ENCODE measurements around the gene P4HA1.

Gene P4HA1

DNA sequence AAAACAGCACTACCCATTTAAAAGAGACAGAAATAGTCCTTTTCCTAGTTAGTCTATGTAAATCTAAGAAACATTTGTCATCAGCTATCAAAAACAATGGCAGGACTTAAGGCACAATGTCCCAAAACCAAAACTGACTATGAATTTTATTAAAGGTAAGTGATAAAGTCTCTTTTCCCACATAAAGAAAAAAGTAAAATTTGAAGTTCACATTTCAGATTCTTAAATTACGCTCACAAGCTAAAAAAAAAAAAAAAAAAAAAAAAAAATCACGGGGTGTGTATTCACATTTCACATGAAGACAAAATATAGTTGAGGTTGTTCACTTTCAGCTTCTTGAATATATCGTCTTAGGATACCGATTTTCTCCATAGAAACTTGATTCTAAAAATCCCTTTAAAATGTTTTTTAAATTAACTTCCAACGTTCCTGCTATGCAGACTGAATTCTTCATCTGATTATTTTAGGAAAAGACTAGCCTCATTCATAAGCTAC, 1.6 kb downstream of the P4HA1 start:
- no peak for DNase-seq (ENCODE audit: low read depth, low spot score)

DNA sequence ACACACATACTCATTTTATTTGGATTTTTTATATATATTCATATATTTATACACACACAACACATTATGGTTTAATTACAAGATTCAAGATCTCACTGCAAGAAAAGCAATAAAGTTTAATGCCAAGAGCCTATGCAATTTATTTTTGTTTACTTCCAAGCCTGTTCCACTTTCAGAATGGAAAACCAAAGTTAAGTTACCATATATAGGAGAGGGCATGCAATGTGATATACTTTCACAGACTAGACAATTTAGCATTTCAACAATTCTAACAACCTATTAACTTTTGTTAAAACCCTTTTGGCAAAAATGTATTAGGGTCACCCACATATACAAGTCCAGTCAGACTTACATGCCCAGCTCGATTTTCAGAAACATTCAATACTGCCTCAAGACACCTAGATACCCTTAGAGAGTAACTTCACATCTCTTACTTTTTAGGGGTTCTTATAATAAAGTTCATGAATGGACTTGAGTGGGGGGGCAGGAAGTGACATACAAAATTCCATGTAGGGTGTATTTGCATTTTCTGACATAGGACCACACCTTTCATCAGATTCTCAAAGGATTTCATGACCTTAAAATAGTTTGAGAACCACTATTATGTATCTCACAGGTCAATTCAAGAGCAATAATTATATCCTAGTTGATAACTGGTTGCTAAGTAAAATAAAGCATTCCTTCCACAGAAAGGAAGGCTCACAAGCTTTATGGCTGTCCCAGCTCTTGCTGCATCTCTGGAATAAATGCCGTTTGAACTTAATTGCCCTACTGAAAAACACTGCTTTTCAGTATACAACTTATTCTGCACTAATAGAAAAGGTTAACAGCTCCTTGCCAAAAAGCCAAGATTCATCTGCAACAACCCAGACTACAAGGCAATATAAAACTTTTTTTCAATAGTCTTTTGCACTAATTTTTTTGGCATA, 2.5 kb downstream of the P4HA1 start:
- DNase-seq (ENCODE audit: low read depth, low spot score), result no peak

DNA sequence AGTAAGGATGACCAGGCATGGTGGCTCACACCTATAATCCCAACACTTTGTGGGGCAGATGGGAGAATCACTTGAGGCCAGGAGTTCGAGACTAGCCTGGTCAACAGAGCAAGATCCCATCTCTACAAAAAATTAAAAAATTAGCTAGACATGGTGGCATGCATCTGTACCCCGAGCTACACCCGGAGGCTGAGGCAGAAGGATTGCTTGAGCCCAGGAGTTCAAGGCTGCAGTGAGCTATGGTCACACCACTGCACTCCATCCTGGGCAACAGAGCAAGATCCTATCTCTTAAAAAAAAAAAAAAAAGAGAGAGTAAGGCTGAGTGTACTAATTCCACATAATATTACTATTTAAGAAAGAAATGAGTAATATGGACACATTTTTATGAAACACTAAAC, 3.8 kb downstream of the P4HA1 start:
- no peak for DNase-seq (ENCODE audit: low read depth, low spot score)

DNA sequence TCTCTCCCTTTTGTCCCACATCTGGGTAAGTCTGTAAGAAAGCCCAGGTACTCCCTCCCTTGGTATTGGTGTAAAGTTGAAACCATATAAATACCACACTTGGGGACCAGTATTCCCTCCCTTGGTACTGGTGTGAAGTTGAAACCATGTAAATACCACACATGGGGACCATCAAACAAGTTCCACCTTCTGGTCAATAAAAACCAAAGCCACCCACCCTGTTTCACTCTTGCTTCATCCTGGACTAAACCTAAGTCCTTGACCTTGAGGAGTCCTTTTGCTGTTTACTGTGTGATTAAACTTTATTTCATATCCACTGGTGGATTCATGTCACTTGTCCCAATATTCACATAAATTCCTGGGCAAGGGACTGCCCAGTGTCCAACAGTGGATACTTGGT, 8.4 kb downstream of the P4HA1 start:
- DNase-seq (ENCODE audit: low read depth, low spot score), result no peak

DNA sequence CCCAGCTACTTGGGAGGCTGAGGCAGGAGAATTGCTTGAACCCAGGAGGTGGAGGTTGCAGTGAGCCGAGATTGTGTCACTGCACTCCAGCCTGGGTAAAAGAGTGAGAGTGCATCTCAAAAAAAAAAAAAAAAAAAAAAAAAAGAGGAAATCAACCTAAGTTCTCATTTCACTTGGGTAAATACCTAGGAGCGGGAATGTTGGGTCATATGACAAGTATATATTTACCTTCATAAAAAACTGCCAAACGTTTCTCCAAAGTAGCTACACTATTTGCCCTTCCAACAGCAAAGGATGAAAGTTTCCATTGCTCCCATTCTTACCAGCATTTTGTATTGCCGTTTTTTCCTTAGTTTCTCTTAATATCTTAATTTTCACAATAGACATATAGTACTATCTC, 9.8 kb downstream of the P4HA1 start:
- no peak for DNase-seq (ENCODE audit: low read depth, low spot score)

DNA sequence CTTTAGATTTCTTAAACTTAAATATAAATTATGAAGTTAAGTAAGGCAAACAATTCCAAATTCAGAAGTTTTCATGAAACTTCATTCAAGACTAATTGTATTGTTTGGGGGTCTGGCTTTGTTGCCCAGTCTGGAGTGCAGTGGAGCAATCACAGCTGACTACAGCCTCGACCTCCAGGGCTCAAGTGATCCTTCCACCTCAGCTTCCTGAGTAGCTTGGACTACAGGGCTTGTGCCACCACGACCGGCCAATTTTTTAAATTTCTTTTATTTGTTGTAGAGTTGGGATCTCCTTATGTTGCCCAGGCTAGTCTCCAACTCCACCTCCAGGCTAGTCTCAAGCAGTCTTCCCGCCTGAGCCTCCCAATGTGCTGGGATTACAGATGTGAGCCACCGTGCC, 12.5 kb downstream of the P4HA1 start:
- no peak for DNase-seq (ENCODE audit: low read depth, low spot score)

DNA sequence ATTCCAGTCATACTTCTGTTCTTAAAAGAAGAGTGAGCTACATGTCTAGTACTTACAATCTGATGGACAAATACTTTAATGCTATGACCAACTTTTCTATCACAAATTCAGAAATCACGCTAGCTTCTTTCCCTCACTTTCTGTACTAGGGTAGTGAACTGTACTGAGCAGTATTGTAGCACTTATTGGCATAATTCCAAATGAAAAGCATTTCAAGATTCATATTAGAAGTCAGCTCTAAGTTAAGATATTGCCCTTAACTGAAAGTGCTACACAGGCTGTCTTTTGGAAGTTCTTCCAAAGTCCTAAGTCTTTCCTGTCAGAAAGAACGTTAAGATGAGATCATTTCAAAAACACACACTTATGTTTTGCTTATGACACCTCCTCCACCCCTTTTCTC, 13.4 kb downstream of the P4HA1 start:
- no peak for DNase-seq (ENCODE audit: low read depth, low spot score)

DNA sequence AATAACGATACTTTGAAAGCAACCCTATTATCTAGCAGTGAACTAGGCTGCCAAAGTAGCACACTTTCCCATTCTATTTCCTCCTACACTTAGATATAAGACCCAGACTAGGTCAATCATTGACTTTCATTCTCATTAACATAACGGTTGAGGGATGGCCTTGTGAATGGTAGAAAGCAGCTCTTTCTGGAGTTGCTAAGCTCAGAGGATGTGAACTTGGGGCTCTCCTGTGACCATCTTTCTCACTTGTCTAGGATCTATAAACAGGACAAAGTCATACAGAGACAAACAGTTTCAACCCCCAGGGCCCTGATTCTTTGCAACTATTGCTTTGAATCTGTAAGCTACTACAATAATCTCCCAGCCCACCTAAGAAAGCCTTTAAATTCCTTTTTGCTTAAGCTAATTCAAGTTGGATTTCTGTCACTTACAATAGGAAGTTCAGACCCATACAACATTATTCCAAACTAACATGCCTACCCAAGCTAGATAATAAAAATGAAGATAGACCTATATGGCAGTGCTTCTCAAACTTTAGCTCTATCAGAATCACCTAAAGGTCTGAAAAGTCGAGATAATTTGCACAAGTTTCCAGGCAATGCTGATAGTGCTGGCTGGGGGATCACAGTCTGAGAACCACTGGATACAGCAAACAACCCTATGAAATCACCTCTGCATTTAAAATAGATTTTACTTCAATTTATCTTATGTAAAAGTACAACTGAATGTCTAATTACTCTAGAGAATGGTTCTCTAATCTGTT, 16.7 kb downstream of the P4HA1 start:
- no peak for DNase-seq (ENCODE audit: low read depth, low spot score)

DNA sequence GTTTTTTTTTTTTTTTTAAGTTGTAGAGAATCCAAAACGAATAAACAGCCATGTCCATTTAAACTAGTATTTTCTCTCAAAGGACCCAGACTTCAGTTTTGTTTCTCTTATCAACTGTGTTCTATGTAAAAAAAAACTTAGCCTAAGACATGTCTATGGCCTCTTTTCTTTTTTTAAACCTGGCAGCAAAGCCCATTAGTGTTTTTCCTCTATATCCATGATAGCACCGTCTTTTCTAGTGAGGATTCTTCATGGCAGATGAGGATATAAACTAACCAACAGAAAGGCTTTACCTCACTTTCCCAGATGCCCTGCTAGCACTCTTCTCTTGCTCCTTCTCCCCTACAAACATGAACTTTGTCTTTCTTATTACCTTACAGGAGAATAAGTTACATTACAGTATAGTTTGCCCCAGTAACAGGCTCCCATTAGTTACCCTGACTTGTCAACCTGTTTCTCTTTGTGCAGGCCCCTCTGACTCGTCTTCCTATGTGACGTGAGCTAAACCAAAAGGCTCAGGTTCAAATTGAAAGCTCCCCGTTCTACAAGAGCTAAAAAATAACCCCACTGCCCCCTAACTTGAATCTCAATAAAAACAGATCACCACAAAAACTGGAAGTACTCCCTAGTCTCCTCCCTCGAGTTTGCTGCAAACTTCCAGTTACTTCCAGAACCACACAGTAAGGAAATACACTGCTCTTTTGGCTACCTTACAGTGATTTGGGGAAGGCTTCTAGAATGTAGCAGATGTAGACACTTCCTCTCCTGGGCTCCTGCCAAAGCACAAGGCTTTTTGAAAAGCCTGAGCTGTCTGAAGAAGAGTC, 20.1 kb downstream of the P4HA1 start:
- DNase-seq (ENCODE audit: low read depth, low spot score), result no peak

DNA sequence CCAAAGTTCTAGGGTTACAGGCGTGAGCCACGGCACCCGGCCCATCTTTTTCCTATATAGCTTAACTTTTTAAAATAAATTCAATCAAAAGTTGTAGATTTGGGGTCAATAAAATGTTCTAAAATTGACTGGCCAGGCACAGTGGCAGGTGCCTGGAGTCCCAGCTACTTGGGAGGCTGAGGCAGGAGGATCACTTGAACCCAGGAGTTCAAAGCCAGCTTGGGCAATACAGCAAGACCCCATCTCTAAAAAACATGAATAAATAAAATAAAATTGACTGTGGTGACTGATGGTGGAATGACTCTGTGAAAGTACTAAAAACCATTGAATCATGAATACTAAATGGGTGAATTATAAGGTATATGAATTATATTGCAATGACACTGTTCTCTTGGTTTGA, 20.8 kb downstream of the P4HA1 start:
- DNase-seq (ENCODE audit: low read depth, low spot score), result no peak

DNA sequence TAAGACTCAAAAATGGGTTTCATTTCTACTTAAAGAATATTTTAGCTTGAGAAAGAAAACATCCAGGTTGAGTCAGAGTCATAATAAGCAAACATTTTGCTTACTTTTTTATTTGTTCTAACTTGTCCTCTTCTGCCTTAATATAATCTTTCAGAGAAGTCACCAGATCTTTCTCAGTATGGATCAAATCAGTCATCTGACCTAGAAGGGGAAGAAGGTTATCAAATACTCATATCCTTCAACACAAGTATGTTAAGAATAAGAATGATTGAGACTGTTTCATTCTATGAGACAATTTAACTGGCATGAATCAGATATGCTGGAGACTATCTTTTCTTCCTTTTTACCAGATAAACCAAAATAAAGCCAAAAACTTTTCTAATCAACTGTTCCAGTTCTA, 23.0 kb downstream of the P4HA1 start:
- DNase-seq (ENCODE audit: low read depth, low spot score), result no peak

DNA sequence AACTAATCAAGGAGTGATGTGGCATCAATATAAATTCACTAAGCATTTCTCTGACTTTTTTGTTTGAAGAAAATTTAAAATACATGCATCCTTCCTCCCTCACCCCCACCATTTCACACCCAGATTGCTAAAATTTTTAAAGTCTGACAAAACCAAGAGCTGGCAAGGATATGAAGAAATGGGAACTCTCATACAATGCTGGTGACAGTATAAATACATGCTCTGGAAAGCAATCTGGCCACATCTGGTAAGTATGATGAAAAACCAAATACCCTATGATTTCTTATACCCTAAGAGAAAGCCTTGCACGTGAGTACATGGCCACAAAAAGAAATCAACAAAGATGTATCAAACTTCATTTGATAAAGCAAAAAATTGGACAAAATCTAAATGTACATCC, 31.2 kb downstream of the P4HA1 start:
- no peak for DNase-seq (ENCODE audit: low read depth, low spot score)

DNA sequence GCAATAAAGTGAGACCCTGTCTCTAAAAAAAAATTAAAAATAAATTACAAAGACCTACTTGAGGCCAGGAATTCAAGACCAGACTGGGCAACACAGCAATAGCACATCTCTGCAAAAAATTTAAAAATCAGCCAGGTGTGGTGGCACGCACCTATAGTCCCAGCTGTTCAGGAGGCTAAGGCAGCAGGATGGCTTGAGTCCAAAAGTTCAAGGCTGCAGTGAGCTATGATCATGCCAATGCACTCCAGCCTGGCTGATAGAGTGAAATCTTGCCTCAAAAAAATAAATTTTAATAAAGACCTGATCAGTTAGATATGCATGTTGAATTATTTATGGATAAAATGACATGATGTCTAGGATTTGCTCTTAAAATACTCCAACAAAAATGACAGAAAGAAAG, 34.9 kb downstream of the P4HA1 start:
- DNase-seq (ENCODE audit: low read depth, low spot score), result no peak

DNA sequence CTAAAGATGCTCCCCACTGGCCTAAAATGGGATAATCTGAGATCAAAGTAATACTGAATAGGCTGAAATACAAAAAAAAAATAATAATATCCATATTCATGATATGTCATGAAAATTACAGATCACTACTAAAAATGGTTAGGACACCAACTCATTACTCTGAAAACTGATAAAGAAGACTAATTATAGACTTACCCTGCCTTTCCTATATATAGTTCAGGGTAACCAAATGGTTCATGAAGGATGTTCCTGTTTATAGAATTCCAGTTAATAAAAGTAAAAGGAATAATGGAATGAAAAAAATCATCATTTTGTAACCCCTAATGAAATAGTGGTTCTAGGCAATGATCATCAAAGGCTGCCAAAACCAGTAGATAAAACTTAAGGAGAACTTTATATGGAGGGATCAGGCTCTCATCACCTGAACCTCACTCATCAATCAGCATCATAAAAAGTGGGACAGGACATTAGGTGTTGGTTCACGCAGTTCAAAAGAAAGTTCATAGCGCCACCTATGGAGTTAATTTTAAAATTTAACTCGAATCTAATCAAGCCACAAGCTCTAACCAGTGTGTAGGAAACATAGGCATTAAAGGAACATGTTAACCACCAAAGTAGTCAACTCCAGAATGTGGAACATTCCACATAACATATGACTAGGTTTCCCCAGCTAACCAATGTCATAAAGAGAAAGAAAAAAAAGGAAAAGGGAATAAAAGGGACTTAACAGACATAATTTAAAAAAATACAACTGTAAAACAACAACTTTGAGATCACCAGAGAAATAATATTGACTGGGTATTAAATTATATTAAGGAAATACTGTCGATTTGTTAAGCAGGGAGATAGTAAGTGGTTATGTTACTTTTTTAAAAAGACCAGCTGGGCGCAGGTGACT, 35.7 kb downstream of the P4HA1 start:
- no peak for DNase-seq (ENCODE audit: low read depth, low spot score)

DNA sequence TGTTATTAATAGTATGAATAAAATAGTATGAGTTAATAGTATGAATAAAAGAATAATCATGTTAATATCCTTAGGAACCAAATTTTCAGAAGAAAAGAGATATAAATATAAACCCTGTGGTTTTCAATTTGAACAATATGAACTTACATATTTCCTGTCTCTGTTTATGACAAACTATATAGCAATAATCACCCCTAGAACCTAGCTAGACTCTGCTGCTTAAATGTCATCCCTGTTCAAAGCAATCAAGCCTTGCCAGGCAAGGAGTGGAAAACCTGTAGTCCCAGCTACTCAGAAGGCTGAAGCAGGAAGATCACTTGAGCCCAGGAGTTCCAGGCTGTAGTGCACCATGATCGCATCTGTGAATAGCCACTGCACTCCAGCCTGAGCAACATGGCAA, 36.5 kb downstream of the P4HA1 start:
- no peak for DNase-seq (ENCODE audit: low read depth, low spot score)

DNA sequence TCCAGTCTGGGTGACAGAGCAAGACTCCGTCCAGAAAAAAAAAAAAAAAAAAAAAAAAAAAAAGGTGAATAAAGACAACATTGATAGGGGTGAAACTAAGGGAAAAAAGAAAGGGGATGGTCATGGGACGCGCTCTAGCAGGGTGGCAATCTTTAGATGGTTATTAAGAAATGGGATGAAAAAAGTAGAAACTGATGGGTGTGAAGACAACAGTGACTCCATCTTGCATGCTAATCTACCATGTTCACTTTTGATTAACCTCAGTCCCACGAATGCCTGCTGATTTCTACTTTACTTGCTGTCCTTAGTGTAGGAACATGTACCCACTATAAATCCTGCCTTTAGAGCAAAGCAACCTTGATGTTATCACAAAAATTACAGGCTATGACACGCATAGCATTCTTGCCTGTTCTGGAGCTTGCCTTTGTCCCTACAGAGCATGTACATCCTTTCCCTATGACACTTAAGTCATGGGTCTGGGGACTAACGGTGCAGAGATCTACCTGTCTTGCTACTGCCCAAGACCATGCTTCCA, 38.5 kb downstream of the P4HA1 start:
- no peak for DNase-seq (ENCODE audit: low read depth, low spot score)

DNA sequence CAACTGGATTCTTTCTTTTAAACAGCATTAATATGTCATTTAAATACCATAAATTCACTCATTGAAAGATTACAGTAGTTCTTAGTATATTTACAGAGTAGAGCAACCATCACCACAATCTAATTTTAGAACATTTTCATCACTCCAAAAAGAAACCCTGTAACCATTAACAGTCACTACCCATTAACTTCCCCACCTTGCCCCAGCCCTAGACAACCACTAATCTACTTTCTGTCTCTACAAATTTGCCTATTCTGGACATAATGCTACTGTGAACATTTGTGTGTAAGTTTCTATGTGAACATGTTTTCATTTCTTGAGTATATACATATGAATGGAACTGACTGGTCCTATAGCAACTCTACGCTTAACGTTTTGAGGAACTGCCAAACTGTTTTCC, 42.4 kb downstream of the P4HA1 start:
- DNase-seq (ENCODE audit: low read depth, low spot score), result no peak

DNA sequence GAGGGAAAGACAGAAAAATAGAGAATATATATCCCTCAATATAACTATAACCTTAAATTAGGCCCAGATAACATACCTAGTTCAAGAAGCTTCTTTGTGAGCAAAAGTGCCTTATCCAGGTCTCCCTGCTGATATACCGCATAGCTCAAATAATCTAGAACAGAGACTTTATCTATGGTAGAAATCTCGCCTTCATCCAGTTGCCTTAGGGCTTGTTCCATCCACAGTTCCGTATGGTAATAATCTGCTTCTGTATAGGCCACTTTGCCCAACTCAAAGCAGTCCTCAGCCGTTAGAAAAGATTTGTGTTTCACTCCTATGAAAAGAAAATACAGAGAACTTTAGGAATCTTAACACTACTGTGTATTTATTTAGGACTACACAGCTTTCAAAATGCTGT, 43.4 kb downstream of the P4HA1 start:
- DNase-seq (ENCODE audit: low read depth, low spot score), result no peak

DNA sequence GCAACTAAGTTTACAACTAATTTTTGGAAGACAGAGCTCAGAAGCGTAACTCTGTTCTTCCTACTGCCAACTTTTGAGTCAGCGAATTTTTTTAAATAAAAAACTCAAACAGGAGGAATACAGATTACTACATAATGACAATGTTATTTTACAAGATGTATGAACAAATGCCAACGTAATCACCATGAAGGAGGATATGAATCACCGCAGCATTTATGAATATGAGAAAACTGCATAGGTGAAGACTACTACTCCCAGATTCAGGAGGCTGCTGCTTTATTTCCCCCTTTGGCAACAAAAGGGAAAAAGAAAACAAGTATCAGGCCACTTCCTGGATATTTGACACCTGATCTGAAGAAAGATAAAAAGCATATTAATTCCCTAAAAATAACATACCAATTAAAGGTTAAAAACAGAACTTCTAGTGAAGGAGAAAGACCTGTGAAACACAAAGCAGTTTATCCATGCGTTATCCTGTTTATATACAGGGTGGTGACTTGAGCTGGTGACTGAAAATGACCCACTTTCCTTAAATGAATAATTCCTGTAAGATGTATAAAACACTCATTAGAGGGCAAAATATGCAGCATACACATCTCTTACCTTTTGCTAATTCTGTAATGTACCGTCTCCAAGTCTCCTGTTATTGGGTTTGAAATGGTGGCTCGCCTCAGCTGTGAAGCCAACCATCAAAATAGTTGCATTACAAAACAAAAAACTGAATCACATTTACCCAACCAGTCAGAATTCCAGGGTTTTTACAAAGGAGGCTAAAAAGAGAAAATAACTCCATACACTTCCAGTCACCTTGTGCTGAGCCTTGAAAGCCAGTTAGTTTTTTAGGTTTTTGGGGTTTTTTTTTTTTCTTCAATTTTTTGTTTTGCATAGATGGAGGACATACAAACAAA, 52.0 kb downstream of the P4HA1 start:
- peak; percentile 24 for DNase-seq (ENCODE audit: low read depth, low spot score)
